ENCODE results near the gene EPN3.

- TF ChIP-seq JUND (IDR thresholded peaks at IDR 0.05) (no peak), EP300 (IDR thresholded peaks at IDR 0.05; ENCODE audit: borderline replicate concordance in 1 of 2, low read depth in 1 of 2, low read length in 1 of 2) (no peak), CTCF (IDR thresholded peaks at IDR 0.05) (no peak), POLR2AphosphoS5 (IDR thresholded peaks at IDR 0.05; ENCODE audit: low read depth, low read length) (no peak), PBX3 (IDR thresholded peaks at IDR 0.05) (no peak), SIN3A (IDR thresholded peaks at IDR 0.05; ENCODE audit: borderline replicate concordance, low read depth, low read length) (no peak), RAD21 (IDR thresholded peaks at IDR 0.05; ENCODE audit: low read length) (no peak), MEF2A (IDR thresholded peaks at IDR 0.05; ENCODE audit: borderline replicate concordance, low read depth) (no peak), ELF1 (IDR thresholded peaks at IDR 0.05) (no peak), YY1 (IDR thresholded peaks at IDR 0.05; ENCODE audit: low read depth) (no peak), NFIC (IDR thresholded peaks at IDR 0.05; ENCODE audit: borderline replicate concordance) (no peak), RFX5 (IDR thresholded peaks at IDR 0.05; ENCODE audit: low read length) (no peak)
These were observed 32.8 kb upstream of the EPN3 start for GRCh38 chr17:50499721-50500120.
